Gastrocnemius medialis (tissue), 4 donors: ENCODE data around the gene CCDC12.

Experiments
- POLR2A ChIP-seq, 2 donors: fragments of 450-650 bp; IDR thresholded peaks; one replicate each; pipeline ENCODE4 v1.6.1; 2017; ENCODE audit warnings: antibody characterized with exemption in 2 of 2, mild to moderate bottlenecking in 2 of 2, moderate library complexity in 2 of 2
- TF ChIP-seq, protein P1 (sequence below), 5 experiments: fragments of 450-650 bp in 3 of 5; fragments of 200-600 bp in 2 of 5; sonication (generic) in 2 of 5; IDR thresholded peaks in 4 of 5; conservative IDR thresholded peaks in 1 of 5; 1 replicate in 4 of 5; 2 replicates in 1 of 5; pipeline ENCODE4 v1.5.1; 2016 to 2019; ENCODE audit warnings: antibody characterized with exemption in 5 of 5, mild to moderate bottlenecking in 3 of 5, moderate library complexity in 3 of 5

DNA sequence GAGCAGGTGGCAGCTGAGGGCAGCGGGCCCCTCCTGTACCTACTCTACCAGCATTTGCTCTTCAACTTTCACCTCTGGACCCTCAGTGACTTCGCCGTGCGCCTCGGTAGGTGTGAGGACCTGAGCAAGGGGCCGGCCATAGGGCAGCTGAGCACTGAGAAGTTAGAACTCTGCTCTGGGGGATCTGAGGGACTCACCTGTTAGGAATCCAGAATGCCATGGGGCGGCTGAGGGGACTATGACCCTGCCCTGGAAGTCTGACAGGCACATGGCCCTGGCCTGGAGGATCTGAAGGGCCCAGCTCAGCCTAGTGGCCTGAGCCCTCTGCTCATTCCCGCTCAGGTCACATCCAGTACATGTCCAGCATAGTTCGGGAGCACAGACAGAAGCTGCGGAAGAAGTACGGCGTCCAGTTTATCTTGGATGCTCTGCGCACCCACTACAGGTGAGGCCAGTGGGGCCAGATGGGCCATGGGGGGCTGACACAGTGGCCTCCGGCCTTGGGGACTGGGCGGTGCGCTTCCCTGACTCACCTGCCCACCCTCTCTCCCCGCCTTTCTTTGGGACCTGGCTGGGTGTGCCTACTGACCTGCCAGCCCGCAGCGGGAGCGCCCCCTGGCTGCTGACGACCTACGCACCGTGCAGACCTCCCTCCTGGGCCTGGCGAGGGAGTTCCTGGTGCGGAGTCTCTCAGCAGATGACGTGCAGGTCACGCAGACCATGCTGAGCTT lies 21.7 kb upstream of the CCDC12 start:
- TF ChIP-seq, protein P1, sequence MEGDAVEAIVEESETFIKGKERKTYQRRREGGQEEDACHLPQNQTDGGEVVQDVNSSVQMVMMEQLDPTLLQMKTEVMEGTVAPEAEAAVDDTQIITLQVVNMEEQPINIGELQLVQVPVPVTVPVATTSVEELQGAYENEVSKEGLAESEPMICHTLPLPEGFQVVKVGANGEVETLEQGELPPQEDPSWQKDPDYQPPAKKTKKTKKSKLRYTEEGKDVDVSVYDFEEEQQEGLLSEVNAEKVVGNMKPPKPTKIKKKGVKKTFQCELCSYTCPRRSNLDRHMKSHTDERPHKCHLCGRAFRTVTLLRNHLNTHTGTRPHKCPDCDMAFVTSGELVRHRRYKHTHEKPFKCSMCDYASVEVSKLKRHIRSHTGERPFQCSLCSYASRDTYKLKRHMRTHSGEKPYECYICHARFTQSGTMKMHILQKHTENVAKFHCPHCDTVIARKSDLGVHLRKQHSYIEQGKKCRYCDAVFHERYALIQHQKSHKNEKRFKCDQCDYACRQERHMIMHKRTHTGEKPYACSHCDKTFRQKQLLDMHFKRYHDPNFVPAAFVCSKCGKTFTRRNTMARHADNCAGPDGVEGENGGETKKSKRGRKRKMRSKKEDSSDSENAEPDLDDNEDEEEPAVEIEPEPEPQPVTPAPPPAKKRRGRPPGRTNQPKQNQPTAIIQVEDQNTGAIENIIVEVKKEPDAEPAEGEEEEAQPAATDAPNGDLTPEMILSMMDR (IDR thresholded peaks at IDR 0.05 in 4 of 5, conservative IDR thresholded peaks at IDR 0.05 in 1 of 5) = peak; percentile 71 to 92 (median 89)
- no peak for TF ChIP-seq POLR2A (IDR thresholded peaks at IDR 0.05)
